Ovary (tissue), 3 donors: Measurements from ENCODE around the gene SLC34A2.

Experiments used
- EP300 ChIP-seq: sonication (generic); formaldehyde crosslinking; IDR thresholded peaks from one replicate; pipeline ENCODE4 v1.6.1; 2017; ENCODE audit warnings: antibody characterized with exemption
- POLR2A ChIP-seq: fragments of 450-650 bp; IDR thresholded peaks from one replicate; pipeline ENCODE4 v1.6.1; 2017; ENCODE audit warnings: antibody characterized with exemption, mild to moderate bottlenecking, moderate library complexity
- TF ChIP-seq, protein P1 (sequence below), 3 donors: fragments of 450-650 bp in 2 of 3; fragments of 200-600 bp in 1 of 3; IDR thresholded peaks; one replicate each; pipeline versions ENCODE4 v1.5.1 to v1.8.0; 2016 to 2022; ENCODE audit warnings: antibody characterized with exemption in 3 of 3, mild to moderate bottlenecking in 1 of 3
- donor health status: DM: no; HTN: no; CAD: no.

DNA sequence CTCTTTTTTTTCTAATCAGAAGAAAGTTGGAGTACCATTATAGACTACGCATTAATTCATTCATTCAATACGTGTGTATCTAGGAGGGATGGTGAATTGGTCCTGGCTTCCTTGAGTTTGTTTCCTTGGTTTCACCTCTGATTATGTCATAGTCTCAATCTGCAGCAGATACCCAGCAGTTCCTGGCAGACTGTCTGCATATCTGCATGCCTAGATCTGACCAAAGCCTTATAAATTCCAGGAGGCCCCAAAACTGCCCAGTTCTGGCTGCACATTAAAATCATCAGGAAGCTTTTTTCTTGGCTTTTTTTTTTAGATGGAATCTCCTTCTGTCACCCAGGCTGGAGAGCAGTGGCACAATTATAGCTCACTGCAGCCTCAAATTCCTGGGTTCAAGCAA, 27.2 kb upstream of the SLC34A2 start:
- TF ChIP-seq EP300 (no peak), POLR2A (no peak)
- TF ChIP-seq, protein P1, sequence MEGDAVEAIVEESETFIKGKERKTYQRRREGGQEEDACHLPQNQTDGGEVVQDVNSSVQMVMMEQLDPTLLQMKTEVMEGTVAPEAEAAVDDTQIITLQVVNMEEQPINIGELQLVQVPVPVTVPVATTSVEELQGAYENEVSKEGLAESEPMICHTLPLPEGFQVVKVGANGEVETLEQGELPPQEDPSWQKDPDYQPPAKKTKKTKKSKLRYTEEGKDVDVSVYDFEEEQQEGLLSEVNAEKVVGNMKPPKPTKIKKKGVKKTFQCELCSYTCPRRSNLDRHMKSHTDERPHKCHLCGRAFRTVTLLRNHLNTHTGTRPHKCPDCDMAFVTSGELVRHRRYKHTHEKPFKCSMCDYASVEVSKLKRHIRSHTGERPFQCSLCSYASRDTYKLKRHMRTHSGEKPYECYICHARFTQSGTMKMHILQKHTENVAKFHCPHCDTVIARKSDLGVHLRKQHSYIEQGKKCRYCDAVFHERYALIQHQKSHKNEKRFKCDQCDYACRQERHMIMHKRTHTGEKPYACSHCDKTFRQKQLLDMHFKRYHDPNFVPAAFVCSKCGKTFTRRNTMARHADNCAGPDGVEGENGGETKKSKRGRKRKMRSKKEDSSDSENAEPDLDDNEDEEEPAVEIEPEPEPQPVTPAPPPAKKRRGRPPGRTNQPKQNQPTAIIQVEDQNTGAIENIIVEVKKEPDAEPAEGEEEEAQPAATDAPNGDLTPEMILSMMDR (IDR thresholded peaks at IDR 0.05) = no peak
